Prostate gland (tissue), 2 donors: ENCODE measurements around the gene BSND.

ENCODE experiments used
- CTCF ChIP-seq, 4 experiments: fragments of 200-600 bp in 2 of 4; fragments of 450-650 bp in 2 of 4; sonication (generic) in 2 of 4; IDR thresholded peaks; 1 replicate in 3 of 4; 2 replicates in 1 of 4; pipeline ENCODE4 v1.5.1; 2016 to 2019; ENCODE audit warnings: antibody characterized with exemption in 4 of 4, mild to moderate bottlenecking in 2 of 4, moderate library complexity in 2 of 4
- POLR2A ChIP-seq: fragments of 450-650 bp; IDR thresholded peaks from one replicate; pipeline ENCODE4 v1.6.1; 2016; ENCODE audit warnings: antibody characterized with exemption, mild to moderate bottlenecking
- POLR2AphosphoS5 ChIP-seq: sonication (generic); formaldehyde crosslinking; IDR thresholded peaks from one replicate; pipeline ENCODE4 v1.6.1; 2017; ENCODE audit warnings: antibody characterized with exemption

GRCh38 chr1:54950369-54951163 is 48.2 kb upstream of the BSND start:
- TF ChIP-seq CTCF (IDR thresholded peaks at IDR 0.05) = peak; percentile 64 to 93 (median 90)
- TF ChIP-seq POLR2AphosphoS5 = peak; percentile 57
- TF ChIP-seq POLR2A = no peak
